Astrocyte (in vitro differentiated cells and primary cell): ENCODE results near the gene HAND1. TPM values are rescaled to one million over a fixed set of nuclear protein-coding genes. Genes with fewer than 3 reads are reported as not detected.

Experiments used
- DNase-seq: peaks from one replicate; pipeline ENCODE4 v3.0.0-alpha.2; 2010; ENCODE audit warnings: low read depth
- FAIRE-seq: peaks from 2 replicates; lab custom pipeline; 2011; peaks lifted over from hg19 to GRCh38; lab: Jason Lieb, UNC
- H2AFZ ChIP-seq: 2 replicates; pipeline ENCODE4 v1.6.0; 2012; ENCODE audit warnings: low read depth, low read length, inconsistent platforms
- H3K27ac ChIP-seq: 2 replicates; pipeline ENCODE4 v1.5.1; 2011; ENCODE audit warnings: low read depth, low read length, inconsistent platforms
- H3K27me3 ChIP-seq: 2 replicates; pipeline ENCODE4 v1.6.0; 2011; ENCODE audit warnings: low read length, inconsistent platforms; ENCODE audit not compliant: insufficient read depth
- H3K36me3 ChIP-seq: 2 replicates; pipeline ENCODE4 v1.5.1; 2011; ENCODE audit warnings: low read length, inconsistent platforms; ENCODE audit not compliant: insufficient read depth
- H3K4me1 ChIP-seq: 2 replicates; pipeline ENCODE4 v1.5.1; 2011; ENCODE audit warnings: low read length, inconsistent platforms; ENCODE audit not compliant: insufficient read depth
- H3K4me2 ChIP-seq: 2 replicates; pipeline ENCODE4 v1.6.0; 2012; ENCODE audit warnings: low read length, inconsistent platforms
- H3K4me3 ChIP-seq: 2 replicates; pipeline ENCODE4 v1.5.1; 2011; ENCODE audit warnings: low read depth, mild to moderate bottlenecking, low read length, inconsistent platforms; ENCODE audit not compliant: insufficient read depth
- H3K79me2 ChIP-seq: 2 replicates; pipeline ENCODE4 v1.6.0; 2012; ENCODE audit warnings: mild to moderate bottlenecking, low read length, inconsistent platforms; ENCODE audit not compliant: insufficient read depth
- H3K9ac ChIP-seq: 2 replicates; pipeline ENCODE4 v1.6.0; 2012; ENCODE audit warnings: mild to moderate bottlenecking, low read length, inconsistent platforms
- H3K9me3 ChIP-seq: 2 replicates; pipeline ENCODE4 v1.5.1; 2012; ENCODE audit warnings: low read depth, mild to moderate bottlenecking, low read length, inconsistent platforms; ENCODE audit not compliant: insufficient read depth
- H4K20me1 ChIP-seq: 2 replicates; pipeline ENCODE4 v1.6.0; 2012; ENCODE audit warnings: low read length, inconsistent platforms; ENCODE audit not compliant: insufficient read depth
- H3K27ac Mint-ChIP-seq: one replicate; pipeline ENCODE4 v1.8.0; 2021; ENCODE audit warnings: mild to moderate bottlenecking, mixed read lengths; ENCODE audit not compliant: unreplicated experiment
- H3K27me3 Mint-ChIP-seq: one replicate; pipeline ENCODE4 v1.8.0; 2021; ENCODE audit warnings: low read depth, mixed read lengths; ENCODE audit not compliant: unreplicated experiment
- H3K36me3 Mint-ChIP-seq: one replicate; pipeline ENCODE4 v1.8.0; 2021; ENCODE audit warnings: low read depth, mixed read lengths; ENCODE audit not compliant: unreplicated experiment
- H3K4me1 Mint-ChIP-seq: one replicate; pipeline ENCODE4 v1.8.0; 2021; ENCODE audit warnings: low read depth, mixed read lengths; ENCODE audit not compliant: unreplicated experiment
- H3K4me3 Mint-ChIP-seq: one replicate; pipeline ENCODE4 v1.8.0; 2021; ENCODE audit warnings: mild to moderate bottlenecking, moderate library complexity, mixed read lengths; ENCODE audit not compliant: unreplicated experiment
- H3K9me3 Mint-ChIP-seq: one replicate; pipeline ENCODE4 v1.8.0; 2021; ENCODE audit warnings: mild to moderate bottlenecking, mixed read lengths; ENCODE audit not compliant: unreplicated experiment
- EZH2 ChIP-seq: IDR thresholded peaks from 2 replicates; pipeline ENCODE4 v1.6.1; 2012; ENCODE audit warnings: mild to moderate bottlenecking, low read length, inconsistent platforms; ENCODE audit not compliant: insufficient read depth
- total RNA-seq: library from RNA; stranded (reverse); gene quantifications from 2 replicates; pipeline ENCODE4 v1.2.1, GENCODE V29; 2021
- TF ChIP-seq, protein P1 (sequence below): IDR thresholded peaks from 2 replicates; pipeline ENCODE4 v1.5.1; 2011; ENCODE audit warnings: low read depth, mild to moderate bottlenecking, inconsistent platforms, low read length, moderate library complexity; ENCODE audit not compliant: insufficient read depth

HAND1 gene
- total RNA-seq, 1 donor from 2014 or later, result not detected

DNA sequence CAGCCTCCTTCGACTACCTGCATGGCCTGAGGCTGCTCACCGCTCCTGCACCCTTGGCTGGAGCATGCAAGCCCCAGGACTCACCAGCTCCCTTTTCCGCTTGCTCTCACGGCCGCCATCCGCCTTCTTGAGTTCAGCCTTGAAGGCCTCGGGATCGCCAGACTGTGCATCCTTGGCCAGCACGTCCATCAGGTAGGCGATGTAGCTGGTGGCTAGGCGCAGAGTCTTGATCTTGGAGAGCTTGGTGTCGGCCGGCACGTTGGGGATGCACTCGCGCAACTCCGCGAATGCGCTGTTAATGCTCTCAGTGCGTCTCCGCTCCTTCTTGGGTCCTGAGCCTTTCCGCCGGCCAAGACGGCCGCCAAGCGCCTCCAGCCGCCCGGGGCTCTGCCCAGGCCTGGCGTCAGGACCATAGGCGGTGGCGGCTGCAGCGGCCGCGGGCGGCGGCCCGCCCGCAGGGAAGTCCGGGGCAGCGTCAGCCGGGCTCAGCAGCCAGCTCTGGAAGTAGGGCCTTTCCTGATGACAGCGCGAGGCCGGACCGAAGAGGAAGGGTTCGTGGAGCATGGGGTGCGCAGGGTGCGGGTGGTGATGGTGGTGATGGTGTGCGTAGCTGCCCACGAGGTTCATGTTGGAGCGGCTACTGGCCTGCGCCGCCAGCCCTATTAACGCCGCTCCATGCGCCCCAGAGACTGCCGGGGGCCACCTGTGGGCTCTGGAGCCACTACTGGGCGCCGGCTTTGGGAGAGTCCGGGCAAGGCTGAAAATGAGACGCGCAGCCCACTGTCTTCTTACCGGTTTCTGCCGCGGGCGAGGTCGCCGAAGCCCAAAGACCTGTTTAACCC, 424 bp downstream of the HAND1 start:
- H3K4me1 ChIP-seq, result peaks cover 12% of the 10 kb centered on the region
- no peak for DNase-seq
- H3K27ac Mint-ChIP-seq, result peak overlapping the region; percentile 55

DNA sequence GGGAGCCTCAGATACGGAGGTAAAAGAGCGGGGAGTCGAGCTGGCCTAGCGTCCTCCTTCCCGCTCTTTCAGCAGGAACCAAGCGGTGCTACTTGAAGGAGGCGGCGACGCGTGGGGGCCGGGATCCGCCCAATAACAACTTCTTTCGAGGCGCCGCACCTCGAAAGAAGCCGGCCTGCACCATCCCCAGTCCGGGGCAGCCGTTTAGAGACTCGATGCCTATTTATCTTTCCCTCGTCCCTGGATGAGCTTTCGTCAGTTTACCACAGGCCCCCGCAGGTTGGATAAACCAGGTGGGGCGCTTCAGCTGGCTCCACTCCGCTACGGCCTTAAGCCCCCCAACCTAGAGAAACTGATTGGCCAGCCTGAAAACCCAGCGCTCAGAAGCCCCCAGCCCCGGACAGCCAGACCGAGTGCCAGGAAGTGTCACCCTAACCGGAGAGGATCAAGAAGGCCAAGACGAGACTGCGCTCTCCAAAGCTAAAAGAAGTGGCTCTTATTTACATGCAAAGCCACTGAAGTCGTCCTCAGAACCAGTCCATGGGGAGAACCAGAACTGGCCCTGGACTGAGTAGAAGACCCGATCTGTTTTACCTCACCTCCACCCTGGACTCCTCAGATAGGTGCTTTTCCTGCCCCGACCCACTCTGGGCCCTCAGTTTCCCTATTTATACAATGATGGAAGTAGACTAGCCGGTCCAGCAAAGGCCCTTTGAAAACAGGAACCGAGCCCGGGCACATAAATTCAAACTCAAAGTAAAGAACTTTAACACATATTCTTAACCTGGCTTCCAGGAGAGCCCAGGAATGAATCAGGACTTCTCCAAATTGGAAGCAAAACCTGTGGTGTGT, 1.4 kb downstream of the HAND1 start:
- no peak for FAIRE-seq
- peak; percentile 22 for TF ChIP-seq EZH2
- TF ChIP-seq, protein P1, sequence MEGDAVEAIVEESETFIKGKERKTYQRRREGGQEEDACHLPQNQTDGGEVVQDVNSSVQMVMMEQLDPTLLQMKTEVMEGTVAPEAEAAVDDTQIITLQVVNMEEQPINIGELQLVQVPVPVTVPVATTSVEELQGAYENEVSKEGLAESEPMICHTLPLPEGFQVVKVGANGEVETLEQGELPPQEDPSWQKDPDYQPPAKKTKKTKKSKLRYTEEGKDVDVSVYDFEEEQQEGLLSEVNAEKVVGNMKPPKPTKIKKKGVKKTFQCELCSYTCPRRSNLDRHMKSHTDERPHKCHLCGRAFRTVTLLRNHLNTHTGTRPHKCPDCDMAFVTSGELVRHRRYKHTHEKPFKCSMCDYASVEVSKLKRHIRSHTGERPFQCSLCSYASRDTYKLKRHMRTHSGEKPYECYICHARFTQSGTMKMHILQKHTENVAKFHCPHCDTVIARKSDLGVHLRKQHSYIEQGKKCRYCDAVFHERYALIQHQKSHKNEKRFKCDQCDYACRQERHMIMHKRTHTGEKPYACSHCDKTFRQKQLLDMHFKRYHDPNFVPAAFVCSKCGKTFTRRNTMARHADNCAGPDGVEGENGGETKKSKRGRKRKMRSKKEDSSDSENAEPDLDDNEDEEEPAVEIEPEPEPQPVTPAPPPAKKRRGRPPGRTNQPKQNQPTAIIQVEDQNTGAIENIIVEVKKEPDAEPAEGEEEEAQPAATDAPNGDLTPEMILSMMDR, result no peak
- H3K4me2 ChIP-seq, result no peak overlapping the region
- Mint-ChIP-seq H3K27me3 (peaks cover 84% of the 10 kb centered on the region), H3K27ac (no peak overlapping the region), H3K4me3 (no peak overlapping the region), H3K9me3 (peaks cover 27% of the 10 kb centered on the region), H3K4me1 (peaks cover 5% of the 10 kb centered on the region), H3K36me3 (peaks cover 2% of the 10 kb centered on the region)
- peaks cover 33% of the 10 kb centered on the region for H4K20me1 ChIP-seq
- no peaks in the 10 kb centered on the region for H3K79me2 ChIP-seq
- no peak for DNase-seq
- peaks cover 3% of the 10 kb centered on the region for H3K9me3 ChIP-seq
- no peak overlapping the region for H3K9ac ChIP-seq
- no peak overlapping the region for H2AFZ ChIP-seq
- H3K36me3 ChIP-seq, result no peaks in the 10 kb centered on the region
- H3K4me3 ChIP-seq, result no peak overlapping the region
- H3K4me1 ChIP-seq, result peaks cover 12% of the 10 kb centered on the region
- H3K27ac ChIP-seq, result no peak overlapping the region
- H3K27me3 ChIP-seq, result peaks cover 98% of the 10 kb centered on the region

More for the DNA sequence above, 424 bp downstream of the HAND1 start:
- peaks cover 98% of the 10 kb centered on the region for H3K27me3 ChIP-seq
- H3K9me3 Mint-ChIP-seq, result peaks cover 31% of the 10 kb centered on the region
- peaks cover 84% of the 10 kb centered on the region for H3K27me3 Mint-ChIP-seq
- H4K20me1 ChIP-seq, result peaks cover 40% of the 10 kb centered on the region
- H3K4me2 ChIP-seq, result peak overlapping the region; percentile 75
- peaks cover 4% of the 10 kb centered on the region for H3K4me1 Mint-ChIP-seq
- H3K4me3 ChIP-seq, result peak overlapping the region; percentile 10
- H3K36me3 ChIP-seq, result no peaks in the 10 kb centered on the region
- H3K36me3 Mint-ChIP-seq, result peaks cover 2% of the 10 kb centered on the region
- H2AFZ ChIP-seq, result peak overlapping the region; percentile 54
- peak; percentile 98 for TF ChIP-seq EZH2
- TF ChIP-seq, protein P1, result no peak
- H3K27ac ChIP-seq, result no peak overlapping the region
- no peak overlapping the region for H3K4me3 Mint-ChIP-seq
- H3K9ac ChIP-seq, result no peak overlapping the region
- H3K79me2 ChIP-seq, result no peaks in the 10 kb centered on the region
- no peak for FAIRE-seq
- H3K9me3 ChIP-seq, result peaks cover 3% of the 10 kb centered on the region
